Neural progenitor cell (in vitro differentiated cells): ENCODE data around the gene NCOA3.

Source experiments
- CTCF ChIP-seq: fragments of 200-600 bp; sonication (generic); IDR thresholded peaks from 2 replicates; pipeline ENCODE4 v1.5.1; 2017; ENCODE audit warnings: antibody characterized with exemption, mild to moderate bottlenecking
- EZH2 ChIP-seq: fragments of 200-600 bp; sonication (generic); IDR thresholded peaks from 2 replicates; pipeline ENCODE4 v1.6.1; 2017; ENCODE audit warnings: antibody characterized with exemption, mild to moderate bottlenecking, moderate library complexity

GRCh38 chr20:47591231-47591630 lies 89.5 kb downstream of the NCOA3 start:
- TF ChIP-seq EZH2 (no peak), CTCF (no peak)
